C4-2B (cell line): ENCODE measurements around the gene SURF1.

ENCODE experiments used
- CTCF ChIP-seq: fragments of 450-650 bp; conservative IDR thresholded peaks from 2 replicates; pipeline ENCODE4 v1.5.1; 2017; ENCODE audit warnings: mild to moderate bottlenecking
- ZFX ChIP-seq: fragments of 450-650 bp; IDR thresholded peaks from 2 replicates; pipeline ENCODE4 v1.6.1; 2017

- TF ChIP-seq CTCF (no peak), ZFX (no peak)
These were observed 12.1 kb upstream of the SURF1 start for GRCh38 chr9:133368249-133368881.
